Lower leg skin (tissue), 3 donors: ENCODE results near the gene TYW3.

Source experiments
- POLR2A ChIP-seq, 2 donors: fragments of 450-650 bp; IDR thresholded peaks; one replicate each; pipeline ENCODE4 v1.6.1; 2016 to 2017; ENCODE audit warnings: antibody characterized with exemption in 2 of 2, mild to moderate bottlenecking in 1 of 2, moderate library complexity in 1 of 2
- TF ChIP-seq, protein P1 (sequence below), 3 donors: fragments of 450-650 bp; IDR thresholded peaks; one replicate each; pipeline ENCODE4 v1.5.1; 2016; ENCODE audit warnings: antibody characterized with exemption in 3 of 3, mild to moderate bottlenecking in 3 of 3, moderate library complexity in 2 of 3

DNA sequence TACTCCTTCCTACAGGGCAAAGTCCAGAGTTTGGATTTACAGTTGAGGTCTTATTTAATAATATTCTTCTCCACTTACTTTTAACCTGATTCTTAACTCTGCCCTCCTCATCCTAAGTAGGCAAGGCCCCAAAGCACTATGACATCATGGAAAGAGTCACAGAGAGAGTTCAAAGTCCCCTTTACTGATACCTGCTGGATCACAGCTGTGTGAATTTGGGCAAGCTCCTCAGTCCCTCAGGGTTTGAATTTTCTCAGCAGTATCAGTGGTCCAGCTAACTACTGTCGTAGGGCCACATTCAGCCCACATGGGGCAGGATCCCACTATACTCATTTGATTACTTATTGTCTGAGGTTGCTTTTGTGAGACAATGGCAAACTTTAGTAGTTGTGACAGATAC lies 16.0 kb downstream of the TYW3 start:
- no peak for TF ChIP-seq POLR2A (IDR thresholded peaks at IDR 0.05)
- TF ChIP-seq, protein P1, sequence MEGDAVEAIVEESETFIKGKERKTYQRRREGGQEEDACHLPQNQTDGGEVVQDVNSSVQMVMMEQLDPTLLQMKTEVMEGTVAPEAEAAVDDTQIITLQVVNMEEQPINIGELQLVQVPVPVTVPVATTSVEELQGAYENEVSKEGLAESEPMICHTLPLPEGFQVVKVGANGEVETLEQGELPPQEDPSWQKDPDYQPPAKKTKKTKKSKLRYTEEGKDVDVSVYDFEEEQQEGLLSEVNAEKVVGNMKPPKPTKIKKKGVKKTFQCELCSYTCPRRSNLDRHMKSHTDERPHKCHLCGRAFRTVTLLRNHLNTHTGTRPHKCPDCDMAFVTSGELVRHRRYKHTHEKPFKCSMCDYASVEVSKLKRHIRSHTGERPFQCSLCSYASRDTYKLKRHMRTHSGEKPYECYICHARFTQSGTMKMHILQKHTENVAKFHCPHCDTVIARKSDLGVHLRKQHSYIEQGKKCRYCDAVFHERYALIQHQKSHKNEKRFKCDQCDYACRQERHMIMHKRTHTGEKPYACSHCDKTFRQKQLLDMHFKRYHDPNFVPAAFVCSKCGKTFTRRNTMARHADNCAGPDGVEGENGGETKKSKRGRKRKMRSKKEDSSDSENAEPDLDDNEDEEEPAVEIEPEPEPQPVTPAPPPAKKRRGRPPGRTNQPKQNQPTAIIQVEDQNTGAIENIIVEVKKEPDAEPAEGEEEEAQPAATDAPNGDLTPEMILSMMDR (IDR thresholded peaks at IDR 0.05), result no peak
